ENCODE data around the gene MPZL2. TPM values are rescaled to one million over a fixed set of nuclear protein-coding genes. Genes with fewer than 3 reads are reported as not detected.

Gene MPZL2
- total and polyA plus RNA-seq, 2 experiments from 2014 or later: 2.6 to 4.2 TPM

DNA sequence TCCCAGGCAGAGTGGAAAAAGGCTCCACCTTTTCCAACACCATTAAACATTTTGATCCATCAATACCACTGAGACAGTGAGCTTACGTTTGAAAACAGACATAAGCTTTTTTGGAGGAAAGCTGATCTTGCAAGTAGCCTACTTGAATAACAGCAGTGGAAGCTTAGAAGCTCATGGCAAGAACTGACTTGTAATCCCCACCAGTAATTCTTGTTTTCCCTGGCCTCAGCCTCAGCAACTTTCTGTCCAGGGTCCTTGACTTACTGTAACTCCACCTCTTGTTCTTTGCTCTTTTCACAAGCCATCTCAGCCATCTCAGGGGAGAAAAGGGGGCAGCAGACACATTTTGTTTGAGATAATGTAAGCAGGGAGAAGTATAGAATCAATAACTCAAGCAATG, 12.3 kb upstream of the MPZL2 start (continued):
- TF ChIP-seq, protein P1, sequence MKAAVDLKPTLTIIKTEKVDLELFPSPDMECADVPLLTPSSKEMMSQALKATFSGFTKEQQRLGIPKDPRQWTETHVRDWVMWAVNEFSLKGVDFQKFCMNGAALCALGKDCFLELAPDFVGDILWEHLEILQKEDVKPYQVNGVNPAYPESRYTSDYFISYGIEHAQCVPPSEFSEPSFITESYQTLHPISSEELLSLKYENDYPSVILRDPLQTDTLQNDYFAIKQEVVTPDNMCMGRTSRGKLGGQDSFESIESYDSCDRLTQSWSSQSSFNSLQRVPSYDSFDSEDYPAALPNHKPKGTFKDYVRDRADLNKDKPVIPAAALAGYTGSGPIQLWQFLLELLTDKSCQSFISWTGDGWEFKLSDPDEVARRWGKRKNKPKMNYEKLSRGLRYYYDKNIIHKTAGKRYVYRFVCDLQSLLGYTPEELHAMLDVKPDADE (IDR thresholded peaks at IDR 0.05): no peak
- no peak for TF ChIP-seq ZNF331 (CRISPR knock-in tag; IDR thresholded peaks at IDR 0.05; ENCODE audit: low read depth)

DNA sequence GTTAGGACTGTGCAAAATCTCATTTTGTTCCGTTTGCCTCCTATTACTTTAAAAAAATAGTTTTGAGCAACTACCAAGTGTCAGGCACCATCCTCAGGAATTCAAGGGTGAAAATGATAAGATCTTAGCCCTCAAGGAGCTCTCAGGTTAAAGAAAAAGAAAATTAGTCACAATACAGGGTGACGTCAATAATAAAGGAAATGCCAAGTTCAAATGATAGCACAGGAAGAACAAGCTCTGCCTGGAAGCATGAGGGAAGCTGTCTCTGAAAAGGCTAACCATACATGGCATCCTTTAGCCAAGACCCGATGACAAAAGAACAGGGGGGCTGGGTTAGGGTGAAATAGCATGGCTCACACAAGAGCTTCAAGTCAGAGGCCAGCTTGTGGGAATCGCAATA, 11.1 kb upstream of the MPZL2 start:
- H3K36me3 Mint-ChIP-seq (ENCODE audit: low read depth): no peaks in the 10 kb centered on the region
- Histone ChIP-seq H2AFZ (no peak overlapping the region), H3K36me3 (ENCODE audit: insufficient read depth) (no peaks in the 10 kb centered on the region), H3K9me2 (ENCODE audit: insufficient read depth) (no peaks in the 10 kb centered on the region; the same call in 1 of the 2 replicates), H3K79me2 (replicated peaks; ENCODE audit: insufficient read depth) (no peaks in the 10 kb centered on the region), H3F3A (replicated peaks; ENCODE audit: low read depth) (no peaks in the 10 kb centered on the region), H4K20me1 (replicated peaks; ENCODE audit: insufficient read depth) (no peaks in the 10 kb centered on the region), H3K4me3 (no peak overlapping the region), H3K27ac (ENCODE audit: low read depth) (no peak overlapping the region), H3K27me3 (ENCODE audit: insufficient read depth) (no peaks in the 10 kb centered on the region), H3K4me2 (no peak overlapping the region), H3K4me1 (ENCODE audit: insufficient read depth) (no peaks in the 10 kb centered on the region)
- H3K27ac Mint-ChIP-seq: no peak overlapping the region
- peaks cover 3% of the 10 kb centered on the region for H3K27me3 Mint-ChIP-seq (ENCODE audit: insufficient read depth, low read depth, poor library complexity)
- H3K9me3 Mint-ChIP-seq: no peaks in the 10 kb centered on the region
- no peak for DNase-seq (ENCODE audit: low spot score)
- no peak for ATAC-seq
- TF ChIP-seq ZNF114 (CRISPR knock-in tag; IDR thresholded peaks at IDR 0.05) (no peak), EZH2phosphoT487 (IDR thresholded peaks at IDR 0.05; ENCODE audit: unreplicated experiment) (no peak), EZH2 (IDR thresholded peaks at IDR 0.05; ENCODE audit: low read depth, unreplicated experiment) (no peak), STAT1 (IDR thresholded peaks at IDR 0.05; ENCODE audit: unreplicated experiment) (no peak), POLR2AphosphoS5 (IDR thresholded peaks at IDR 0.05; ENCODE audit: low read depth) (no peak), CREB1 (CRISPR knock-in tag; IDR thresholded peaks at IDR 0.05; ENCODE audit: low read depth) (no peak), ZNF331 (CRISPR knock-in tag; IDR thresholded peaks at IDR 0.05; ENCODE audit: low read depth) (no peak)
- TF ChIP-seq, protein P2, sequence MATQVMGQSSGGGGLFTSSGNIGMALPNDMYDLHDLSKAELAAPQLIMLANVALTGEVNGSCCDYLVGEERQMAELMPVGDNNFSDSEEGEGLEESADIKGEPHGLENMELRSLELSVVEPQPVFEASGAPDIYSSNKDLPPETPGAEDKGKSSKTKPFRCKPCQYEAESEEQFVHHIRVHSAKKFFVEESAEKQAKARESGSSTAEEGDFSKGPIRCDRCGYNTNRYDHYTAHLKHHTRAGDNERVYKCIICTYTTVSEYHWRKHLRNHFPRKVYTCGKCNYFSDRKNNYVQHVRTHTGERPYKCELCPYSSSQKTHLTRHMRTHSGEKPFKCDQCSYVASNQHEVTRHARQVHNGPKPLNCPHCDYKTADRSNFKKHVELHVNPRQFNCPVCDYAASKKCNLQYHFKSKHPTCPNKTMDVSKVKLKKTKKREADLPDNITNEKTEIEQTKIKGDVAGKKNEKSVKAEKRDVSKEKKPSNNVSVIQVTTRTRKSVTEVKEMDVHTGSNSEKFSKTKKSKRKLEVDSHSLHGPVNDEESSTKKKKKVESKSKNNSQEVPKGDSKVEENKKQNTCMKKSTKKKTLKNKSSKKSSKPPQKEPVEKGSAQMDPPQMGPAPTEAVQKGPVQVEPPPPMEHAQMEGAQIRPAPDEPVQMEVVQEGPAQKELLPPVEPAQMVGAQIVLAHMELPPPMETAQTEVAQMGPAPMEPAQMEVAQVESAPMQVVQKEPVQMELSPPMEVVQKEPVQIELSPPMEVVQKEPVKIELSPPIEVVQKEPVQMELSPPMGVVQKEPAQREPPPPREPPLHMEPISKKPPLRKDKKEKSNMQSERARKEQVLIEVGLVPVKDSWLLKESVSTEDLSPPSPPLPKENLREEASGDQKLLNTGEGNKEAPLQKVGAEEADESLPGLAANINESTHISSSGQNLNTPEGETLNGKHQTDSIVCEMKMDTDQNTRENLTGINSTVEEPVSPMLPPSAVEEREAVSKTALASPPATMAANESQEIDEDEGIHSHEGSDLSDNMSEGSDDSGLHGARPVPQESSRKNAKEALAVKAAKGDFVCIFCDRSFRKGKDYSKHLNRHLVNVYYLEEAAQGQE (IDR thresholded peaks at IDR 0.05; ENCODE audit: unreplicated experiment): no peak
- TF ChIP-seq, protein P1 (IDR thresholded peaks at IDR 0.05): no peak
- TF ChIP-seq, protein P3, sequence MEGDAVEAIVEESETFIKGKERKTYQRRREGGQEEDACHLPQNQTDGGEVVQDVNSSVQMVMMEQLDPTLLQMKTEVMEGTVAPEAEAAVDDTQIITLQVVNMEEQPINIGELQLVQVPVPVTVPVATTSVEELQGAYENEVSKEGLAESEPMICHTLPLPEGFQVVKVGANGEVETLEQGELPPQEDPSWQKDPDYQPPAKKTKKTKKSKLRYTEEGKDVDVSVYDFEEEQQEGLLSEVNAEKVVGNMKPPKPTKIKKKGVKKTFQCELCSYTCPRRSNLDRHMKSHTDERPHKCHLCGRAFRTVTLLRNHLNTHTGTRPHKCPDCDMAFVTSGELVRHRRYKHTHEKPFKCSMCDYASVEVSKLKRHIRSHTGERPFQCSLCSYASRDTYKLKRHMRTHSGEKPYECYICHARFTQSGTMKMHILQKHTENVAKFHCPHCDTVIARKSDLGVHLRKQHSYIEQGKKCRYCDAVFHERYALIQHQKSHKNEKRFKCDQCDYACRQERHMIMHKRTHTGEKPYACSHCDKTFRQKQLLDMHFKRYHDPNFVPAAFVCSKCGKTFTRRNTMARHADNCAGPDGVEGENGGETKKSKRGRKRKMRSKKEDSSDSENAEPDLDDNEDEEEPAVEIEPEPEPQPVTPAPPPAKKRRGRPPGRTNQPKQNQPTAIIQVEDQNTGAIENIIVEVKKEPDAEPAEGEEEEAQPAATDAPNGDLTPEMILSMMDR (conservative IDR thresholded peaks at IDR 0.05; ENCODE audit: low read depth in 2 of 2): no peak
- H3K4me1 Mint-ChIP-seq: no peaks in the 10 kb centered on the region
- H3K4me3 Mint-ChIP-seq: no peak overlapping the region
